Glomerular visceral epithelial cell (primary cell): ENCODE results near the gene OR5B21.

Experiments
- DNase-seq: peaks from one replicate; pipeline ENCODE4 v3.0.0-alpha.2; 2016; ENCODE audit errors: extremely low spot score

The OR5B21 gene

DNA sequence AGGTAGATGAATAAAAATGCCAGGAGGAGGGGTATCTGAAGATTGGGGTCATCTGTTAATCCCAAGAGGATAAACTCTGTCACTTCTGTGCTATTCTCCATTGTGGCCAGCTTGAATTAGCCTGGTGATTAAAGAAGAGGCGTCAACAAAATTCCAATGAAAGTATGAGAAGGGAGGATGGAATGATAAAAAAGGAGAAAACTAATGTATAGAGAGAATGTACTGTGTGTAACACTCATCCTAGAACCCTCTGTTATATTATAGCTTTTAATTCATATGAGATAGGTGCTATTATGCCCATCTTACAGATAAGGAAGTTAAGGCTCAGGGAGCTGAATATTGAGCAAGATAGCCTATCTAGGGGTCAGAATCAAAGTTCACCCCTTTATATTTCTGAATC is at the start of gene OR5B21:
Gene OR5B21, minus strand, starts transcription at position 101 of the 400 bp plus-strand sequence. Its CDS starts 0 bp downstream, at position 101.
- DNase-seq, result no peak

DNA sequence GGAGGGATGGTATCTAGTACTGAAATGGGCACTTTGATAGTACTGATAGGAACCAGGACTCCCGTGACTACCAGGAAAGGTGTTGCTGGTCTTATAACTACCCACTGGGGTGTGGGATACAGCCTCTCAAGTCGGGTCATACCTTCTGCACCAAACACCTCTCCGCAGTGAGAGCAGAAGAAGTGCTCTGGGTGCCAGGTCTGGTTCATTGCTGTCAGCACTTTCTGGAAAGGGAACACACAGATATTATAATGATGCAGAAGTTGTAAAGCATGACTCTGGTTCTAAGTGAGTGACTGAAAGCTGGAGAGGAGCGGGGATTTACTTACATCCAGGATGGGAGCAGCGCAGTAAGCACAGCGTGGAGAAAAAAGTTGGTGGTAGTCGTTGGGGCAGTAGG is 41.7 kb upstream of the OR5B21 start:
- DNase-seq, result no peak

DNA sequence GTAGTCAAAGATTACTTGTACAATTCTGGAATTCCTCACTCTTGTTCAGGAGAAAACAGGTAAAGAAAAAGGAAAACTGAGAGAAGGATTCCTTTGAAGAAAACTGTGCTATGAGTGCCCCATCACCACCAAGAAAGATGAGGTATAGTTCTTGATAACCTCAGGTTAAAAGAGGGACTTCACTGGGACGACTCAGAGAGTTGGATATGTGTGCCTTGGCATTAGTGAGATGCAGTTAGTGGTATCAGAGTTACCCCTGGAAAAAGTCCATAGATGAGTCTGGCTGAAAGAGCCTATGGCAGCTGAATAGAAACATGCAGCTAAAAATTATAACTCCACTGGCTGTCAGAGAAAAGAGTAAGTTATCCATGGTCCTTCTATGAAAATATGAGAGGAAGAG is 38.9 kb upstream of the OR5B21 start:
- DNase-seq, result no peak

DNA sequence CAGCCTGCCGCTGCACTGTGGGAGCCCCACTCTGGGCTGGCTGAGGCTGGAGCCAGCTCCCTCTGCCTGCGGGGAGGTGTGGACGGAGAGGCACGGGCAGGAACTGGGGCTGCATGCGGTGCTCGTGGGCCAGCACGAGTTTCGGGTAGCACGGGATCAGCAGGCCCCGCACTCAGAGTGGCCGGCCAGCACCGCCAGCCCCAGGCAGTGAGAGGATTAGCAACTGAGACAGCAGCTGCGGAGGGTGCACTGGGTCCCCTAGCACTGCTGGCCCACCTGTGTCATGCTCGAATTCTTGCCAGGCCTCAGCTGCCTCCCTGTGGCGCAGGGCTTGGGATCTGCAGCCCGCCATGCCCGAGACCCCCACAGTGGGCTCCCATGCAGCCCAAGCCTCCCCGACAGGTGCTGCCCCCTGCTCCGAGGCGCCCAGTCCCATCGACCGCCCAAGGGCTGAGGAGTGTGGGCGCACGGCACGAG is 24.0 kb upstream of the OR5B21 start:
- no peak for DNase-seq

DNA sequence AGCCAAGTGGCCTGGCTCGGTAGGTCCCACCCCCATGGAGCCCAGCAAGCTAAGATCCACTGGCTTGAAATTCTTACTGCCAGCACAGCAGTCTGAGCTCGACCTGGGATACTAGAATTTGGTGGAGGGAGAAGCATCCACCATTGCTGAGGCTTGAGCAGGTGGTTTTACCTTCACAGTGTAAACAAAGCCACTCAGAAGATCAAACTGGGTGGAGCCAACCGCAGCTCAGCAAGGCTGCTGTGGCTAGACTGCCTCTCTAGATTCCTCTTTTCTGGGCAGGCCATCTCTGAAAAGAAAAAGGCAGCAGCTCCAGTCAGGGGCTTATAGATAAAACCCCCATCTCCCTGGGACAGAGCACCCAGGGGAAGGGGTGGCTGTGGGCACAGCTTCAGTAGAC is 22.3 kb upstream of the OR5B21 start:
- no peak for DNase-seq

DNA sequence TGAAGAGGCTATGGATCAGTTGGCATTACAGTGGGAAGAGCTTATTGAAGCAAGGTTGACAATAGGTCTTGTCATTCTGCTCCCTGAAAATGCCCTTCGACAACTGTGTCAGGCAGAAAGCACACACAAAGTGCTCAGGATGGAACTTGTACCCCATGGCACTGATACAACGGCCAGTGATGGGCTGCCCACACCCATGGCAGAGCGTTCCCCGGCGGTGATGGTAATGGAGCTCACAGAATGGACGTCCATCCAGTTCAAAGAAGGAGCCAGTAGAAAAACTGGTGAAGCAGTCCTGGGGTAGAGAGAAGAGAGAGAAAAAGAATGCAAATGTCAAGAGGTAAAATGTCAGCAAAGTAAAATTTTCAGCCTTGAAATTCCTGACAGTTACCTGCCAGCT is 19.5 kb upstream of the OR5B21 start:
- no peak for DNase-seq

DNA sequence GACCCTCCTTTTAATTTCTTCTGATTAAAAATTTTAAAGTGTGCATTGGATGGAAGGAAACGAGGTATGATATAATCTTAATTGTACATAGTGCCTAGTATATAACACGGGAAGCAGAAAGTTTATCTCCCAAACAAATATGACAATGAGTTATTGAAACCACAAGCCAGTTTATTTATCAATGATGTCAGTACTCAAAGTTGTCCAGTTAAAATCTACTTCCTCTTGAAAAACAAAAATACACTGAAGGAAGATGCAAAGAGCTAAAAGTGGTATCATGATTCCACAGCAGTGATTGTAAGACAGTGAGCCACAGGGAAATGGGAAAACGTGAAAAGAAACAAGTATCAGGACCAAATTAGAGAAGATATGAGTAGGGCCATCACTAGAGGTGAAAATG is 18.8 kb upstream of the OR5B21 start:
- DNase-seq, result no peak

DNA sequence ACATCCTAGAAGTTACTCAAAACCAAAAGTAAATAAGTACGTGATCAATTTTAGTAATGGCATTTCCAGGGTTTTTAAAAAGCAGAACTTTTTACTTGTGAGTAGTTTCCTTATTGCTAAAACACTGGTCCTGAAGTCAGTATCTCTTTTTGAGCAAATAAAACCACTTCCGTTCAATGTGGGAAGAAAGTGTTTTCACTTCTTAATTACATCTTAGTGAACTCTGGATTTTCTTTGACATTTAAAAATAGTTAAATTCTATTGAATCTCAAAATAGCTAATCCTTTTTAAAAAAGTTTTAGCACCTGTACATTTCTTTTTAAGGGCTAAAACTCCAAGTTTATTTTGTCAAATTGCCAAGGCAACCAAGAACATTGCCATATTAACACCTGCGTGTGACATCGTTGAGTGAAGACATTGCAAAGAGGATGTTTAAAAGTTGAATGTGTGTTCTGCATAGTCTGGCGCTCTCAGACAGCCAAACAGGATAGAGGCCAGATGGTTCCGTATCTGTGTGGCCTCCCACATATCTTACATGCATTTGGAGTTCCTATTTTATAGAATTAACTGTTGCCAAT is 17.2 kb upstream of the OR5B21 start:
- no peak for DNase-seq

DNA sequence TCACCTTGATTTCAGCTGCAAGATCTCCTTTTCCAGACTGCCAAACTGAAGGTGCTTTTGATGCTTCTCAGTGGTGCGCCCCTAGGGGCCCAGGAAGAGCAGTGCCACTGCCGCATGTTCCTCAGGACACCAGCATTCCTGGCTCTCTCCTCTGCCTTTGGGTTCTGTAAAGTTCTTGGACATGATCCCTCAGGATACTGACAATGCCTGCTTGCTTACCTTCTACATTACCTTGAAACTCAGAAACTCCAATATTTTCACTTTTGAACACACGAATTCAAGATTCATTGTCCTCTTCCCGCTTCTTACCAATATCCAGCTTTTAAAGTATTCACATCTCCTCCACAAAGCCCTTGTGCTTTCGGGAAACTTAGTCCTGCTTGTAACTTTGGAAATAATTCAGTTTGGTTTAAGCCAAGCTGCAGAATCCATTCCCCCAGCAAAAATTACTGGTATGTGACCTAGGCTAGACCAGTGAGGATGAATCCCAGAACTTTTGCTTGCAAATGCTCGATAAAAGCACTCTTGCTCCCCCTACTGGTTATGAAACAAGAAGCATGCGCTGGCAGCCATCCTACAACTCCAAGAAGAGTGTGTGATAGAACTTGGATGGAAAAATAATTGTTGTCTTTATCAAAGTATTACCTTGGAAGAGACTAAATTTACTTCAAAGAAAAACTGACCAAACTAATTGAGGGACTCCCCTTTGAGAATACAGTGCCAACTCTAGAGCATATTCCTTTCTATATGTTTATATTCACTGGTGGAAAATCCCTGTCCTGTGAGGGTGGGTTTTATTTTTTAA is 16.5 kb upstream of the OR5B21 start:
- peak; percentile 75 for DNase-seq

DNA sequence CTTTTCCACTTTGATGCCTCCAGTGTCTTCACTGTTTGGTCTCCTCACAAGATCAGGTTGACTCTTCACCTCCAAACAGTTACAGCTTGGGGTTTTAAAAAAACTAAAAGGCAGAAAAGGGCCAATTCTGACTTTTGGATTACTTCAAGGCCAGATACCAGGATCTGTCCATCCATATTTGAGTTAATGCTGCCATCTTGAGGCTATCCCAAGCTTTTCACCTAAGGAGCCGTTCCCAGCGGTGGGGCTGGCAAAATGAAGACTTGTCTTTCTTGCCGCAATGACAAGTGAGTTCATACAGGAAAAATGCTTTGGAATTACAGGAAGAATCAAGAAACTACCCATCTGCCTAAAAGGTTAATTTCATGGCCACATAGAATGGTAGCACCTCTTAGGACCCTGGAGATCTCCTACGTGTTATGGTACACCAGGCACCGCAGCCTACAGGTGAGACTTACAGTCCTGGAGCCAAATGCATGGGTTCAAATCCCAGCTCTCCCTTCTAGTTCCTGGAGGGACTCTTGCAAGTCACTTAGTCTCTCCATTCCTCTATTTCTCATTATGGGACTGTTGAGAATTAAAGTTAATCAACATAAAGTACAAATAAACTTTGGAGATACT is 6.0 kb upstream of the OR5B21 start:
- peak; percentile 70 for DNase-seq

DNA sequence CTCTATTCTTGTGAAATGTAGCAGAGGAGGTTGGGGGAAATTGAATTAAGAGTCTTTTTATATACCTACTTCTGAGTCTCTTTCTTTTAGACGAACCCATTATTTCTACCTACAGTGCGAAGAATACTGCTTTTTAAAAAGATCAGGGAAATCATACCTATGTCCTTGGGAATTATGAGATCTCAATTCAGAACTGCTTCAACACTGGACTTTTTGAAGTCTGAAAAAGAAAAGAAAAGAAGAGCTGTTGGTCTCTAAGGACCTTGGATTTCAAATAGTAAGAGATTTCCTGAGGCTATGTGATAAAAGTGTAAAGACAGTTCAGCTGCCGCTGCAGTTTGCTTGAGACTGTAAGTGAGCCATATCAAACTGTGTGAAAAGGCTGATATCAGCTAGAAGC is 3.7 kb upstream of the OR5B21 start:
- no peak for DNase-seq

DNA sequence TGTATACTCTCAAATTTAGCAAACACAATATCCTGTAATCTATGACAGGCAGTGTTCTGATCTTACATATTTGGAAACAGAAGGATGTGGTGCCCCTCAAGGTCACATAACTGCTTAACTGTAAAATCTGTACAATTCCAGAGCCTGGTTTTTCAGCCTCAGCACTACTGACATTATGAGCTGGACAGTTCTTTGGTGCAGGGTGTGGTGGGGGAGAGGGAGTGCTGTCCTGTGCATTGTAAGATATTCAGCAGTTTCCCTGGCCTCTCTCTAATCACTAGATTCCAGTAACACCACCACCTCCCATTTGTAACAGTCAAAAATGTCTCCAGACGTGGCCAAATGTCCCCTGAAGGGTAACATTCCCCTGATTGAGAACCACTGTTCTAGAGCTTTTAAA is 1.8 kb upstream of the OR5B21 start:
- DNase-seq, result no peak

DNA sequence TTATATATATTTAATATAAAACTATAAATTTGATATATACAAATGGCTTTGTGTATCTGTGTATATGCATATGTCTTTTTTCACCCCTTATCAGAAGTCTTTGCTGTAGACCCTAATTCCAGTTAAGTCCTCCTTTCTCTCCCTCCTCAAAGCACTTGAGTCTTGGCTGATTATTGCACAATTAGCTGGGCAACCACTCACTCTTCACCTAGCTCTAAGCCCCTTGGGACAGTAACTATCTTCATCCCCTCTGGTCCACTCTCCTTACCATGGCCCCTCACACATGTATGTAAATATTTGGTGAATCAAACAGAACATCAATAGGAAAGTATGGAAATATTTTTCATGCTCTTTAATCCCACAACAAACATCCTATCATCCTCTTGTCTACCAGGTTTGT is 909 bp upstream of the OR5B21 start:
- no peak for DNase-seq

DNA sequence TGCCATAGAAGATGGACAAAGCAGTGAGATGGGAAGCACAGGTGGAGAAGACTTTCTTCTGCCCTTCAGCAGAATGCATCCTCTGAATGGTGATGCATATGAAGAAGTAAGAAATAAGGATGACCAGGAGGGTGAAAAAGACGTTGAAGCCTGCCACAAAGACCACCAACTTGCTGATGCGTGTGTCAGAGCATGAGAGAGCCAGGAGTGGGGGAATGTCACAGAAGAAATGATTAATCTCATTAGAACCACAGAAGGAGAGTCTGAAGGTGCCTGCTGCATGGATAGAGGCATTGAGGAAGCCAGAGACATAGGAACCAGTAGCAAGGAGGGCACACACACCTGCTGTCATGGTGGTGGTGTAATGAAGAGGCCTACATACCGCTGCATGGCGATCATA is 550 bp downstream of the OR5B21 start:
- DNase-seq, result no peak

DNA sequence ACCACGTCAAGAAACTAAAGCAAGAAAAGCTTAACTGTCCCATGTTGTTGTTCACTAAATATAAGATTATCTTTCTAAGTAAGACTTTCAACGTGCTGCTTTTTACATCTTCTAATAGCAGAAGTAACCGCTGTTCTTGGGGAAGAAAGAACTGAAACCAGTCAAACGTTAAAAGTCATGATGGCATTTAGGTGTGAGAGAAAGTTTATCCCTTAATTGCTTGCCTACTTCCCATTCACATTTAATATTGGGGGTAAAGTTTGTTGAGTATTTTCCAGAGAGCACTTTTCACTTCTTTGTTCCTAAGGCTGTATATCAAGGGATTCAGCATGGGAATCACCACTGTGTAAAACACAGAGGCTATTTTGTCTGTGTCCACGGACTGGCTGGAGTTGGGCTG is 970 bp downstream of the OR5B21 start:
- no peak for DNase-seq

DNA sequence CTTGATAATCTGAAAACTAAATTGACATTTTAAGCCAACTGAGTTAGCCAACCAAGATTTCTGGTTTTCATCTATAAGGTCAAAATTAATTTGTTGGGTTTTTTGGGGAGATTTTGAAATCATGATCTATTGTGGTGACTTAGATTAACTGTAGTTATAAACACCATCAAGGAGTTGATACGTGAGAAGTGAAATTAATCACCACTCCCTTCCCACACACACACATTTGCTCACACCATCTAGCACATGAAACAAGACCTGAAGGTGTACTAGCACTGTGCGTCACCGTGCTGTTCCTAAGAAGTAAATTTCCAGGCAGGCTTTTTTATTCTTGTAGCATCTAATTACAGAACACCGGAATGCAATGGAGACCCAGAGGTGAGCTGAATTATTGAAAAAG is 2.1 kb downstream of the OR5B21 start:
- no peak for DNase-seq

DNA sequence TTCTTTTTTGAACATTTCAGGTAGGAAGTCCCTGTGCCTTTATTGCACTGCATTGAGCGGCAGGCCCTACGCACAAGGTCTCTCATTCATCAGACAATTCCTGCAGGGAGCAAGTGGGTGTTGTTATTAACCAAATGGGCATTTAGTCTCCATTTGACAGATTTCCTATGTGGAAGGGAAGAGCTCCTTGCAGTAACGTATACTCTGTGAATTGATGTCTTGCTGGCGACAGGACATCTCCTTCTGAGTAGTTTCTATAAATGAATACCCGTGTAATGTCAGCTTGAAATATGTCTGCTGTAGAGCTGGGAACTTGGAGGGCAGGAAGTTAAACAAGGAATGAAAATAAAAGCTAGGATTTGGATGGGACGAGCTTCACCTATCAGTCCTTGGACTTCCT is 3.7 kb downstream of the OR5B21 start:
- DNase-seq, result no peak

DNA sequence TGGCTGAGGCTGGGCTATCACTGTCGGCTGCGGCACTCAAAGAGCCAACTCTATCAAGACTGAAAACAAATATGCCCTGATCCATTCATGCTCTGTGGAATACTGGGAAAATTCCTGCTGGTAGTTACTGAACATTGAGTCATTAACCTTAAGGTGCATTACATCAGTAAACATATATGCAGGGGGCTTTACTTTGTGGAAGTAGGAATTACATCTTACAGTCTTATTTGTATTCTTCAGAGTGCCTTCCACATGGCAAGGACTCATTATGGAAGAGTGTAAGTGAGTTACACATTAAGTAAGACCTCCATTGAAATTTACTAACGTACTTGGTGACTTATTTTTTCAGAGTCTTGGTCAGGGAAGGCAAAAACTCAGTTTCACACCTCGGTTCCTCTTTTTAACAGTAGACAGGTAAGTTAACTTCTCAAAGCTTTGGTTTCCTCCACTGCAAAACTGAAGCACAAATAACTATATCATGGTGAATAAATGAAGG is 4.5 kb downstream of the OR5B21 start:
- no peak for DNase-seq

DNA sequence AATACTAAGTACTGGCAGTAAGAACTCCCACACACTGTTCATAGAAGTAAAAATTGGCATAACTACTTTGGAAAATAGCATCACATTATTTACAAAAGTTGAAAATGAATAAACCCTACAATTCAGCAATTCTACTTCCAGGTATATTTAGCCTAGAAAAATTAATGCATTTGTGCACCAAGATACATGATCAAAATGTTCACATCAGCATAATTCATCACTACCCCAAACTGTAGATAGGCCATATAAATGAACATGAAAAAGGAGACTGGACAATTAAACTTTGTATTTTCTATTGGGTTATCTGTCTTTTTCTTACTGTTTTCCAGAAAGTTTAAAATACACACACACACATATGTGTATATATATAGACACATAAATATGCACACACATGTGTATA is 5.9 kb downstream of the OR5B21 start:
- DNase-seq, result no peak

DNA sequence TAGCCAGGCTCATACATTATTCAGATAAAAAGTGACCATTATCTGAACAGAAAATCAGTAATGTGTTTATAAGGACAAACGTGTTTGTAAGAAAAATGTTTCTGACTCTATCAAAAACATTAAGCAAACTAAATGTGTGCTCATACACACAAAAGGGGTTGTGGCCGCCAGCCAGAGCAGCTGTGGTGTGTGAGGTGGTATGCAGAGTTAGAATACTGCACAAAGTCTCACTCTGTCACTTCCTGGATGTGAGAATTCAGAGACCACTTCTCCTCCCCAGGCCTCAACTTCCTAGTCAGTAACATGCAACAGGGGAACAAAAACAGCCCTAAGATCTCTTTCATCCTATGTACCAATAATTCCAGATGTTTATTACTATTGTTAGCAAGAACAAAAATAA is 9.4 kb downstream of the OR5B21 start:
- DNase-seq, result no peak

DNA sequence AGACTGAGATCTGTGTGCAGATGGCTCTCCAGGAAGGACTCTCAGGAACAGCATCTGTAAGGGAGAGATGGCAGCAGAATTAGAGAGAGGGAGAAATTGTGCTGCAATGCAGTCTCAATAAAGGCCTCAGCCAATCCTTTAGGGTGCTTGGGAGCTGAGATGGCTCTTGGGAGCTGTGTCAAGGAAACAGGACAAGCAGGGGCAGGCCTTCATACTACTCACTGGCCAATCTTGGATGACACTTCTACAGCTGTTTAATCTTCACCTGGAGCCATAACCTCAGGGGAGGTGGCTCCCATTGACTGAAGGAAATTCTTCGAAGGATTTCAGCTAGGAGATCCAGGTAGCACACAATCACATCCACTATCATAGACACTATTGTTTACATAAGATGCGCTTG is 10.0 kb downstream of the OR5B21 start:
- DNase-seq, result no peak

DNA sequence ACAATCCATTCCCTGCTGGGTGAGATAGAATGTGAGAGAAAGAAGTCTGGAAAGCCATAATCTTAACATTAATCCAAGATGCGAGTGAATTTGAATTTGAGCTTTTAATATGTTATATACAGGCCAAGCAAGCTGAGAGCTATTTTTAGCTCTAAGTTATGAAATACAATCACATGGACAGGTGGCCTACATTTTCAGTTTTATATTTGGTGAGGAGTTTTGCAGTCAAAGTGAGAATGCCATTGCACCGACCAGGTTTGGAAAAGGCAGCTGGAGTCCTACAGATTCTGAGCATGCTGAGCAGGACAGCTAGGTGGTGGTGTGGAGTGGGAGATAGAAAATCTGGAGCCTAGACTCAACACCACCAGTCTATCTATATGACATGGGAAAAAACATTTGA is 12.0 kb downstream of the OR5B21 start:
- DNase-seq, result no peak

DNA sequence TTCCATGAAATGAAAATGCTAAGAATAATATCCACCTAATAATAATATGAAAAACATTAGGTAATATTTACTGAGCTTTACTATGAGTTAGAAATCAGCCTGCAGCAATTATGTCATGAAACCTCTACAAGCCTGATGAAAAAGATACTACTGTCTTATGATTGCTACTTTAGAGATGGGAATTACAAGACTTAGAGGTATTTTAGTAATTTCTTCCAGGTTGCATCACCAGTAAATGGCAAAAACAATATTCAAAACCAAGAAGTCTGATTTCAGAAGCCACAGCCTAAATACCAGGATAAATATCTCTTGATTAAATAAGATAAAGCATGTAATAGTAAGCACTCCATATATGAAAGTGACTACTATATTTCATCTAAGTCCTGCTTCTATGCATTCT is 13.8 kb downstream of the OR5B21 start:
- DNase-seq, result no peak
